ENCODE results near the gene NPAS3. TPM values are rescaled to one million over a fixed set of nuclear protein-coding genes. Genes with fewer than 3 reads are reported as not detected.

The NPAS3 gene
- total RNA-seq, 4 donors from 2014 or later = 0.51 to 15.2 (median 6.6) TPM

DNA sequence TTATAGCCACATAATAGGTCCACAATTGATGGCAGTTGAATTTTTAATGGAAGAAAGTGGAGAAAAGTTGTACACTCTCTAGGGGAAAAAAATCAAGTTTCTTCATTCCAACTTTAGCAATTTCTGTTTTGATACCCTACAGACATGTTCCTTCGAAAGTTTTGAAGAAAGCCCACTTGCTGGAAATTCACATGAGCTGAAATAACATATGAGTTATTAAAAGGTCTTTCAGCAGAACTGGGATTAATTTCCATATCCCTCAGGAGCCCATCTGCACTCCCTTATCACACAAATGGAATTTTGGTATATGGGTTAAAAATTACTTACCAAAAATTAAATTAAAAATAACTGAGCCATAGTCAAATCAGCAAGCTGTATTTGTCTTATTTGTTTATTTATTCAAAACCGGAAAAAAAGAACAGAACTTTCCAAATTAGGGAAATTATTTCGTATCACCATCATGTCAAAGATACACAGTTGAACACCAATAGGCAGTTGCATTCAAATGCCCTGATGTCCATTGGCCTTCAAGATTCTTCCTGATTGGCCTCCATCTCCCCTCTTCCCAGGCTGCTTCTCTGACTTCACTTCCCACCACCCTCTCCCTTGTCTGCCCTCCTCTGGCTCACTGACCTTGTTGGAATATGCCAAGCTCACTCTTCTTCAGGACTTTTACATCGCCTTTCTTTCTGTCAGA lies 566.7 kb downstream of the NPAS3 start:
- no peak for TF ChIP-seq POLR2A (IDR thresholded peaks at IDR 0.05)
- TF ChIP-seq, protein P1, sequence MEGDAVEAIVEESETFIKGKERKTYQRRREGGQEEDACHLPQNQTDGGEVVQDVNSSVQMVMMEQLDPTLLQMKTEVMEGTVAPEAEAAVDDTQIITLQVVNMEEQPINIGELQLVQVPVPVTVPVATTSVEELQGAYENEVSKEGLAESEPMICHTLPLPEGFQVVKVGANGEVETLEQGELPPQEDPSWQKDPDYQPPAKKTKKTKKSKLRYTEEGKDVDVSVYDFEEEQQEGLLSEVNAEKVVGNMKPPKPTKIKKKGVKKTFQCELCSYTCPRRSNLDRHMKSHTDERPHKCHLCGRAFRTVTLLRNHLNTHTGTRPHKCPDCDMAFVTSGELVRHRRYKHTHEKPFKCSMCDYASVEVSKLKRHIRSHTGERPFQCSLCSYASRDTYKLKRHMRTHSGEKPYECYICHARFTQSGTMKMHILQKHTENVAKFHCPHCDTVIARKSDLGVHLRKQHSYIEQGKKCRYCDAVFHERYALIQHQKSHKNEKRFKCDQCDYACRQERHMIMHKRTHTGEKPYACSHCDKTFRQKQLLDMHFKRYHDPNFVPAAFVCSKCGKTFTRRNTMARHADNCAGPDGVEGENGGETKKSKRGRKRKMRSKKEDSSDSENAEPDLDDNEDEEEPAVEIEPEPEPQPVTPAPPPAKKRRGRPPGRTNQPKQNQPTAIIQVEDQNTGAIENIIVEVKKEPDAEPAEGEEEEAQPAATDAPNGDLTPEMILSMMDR (IDR thresholded peaks at IDR 0.05) = no peak
- DNase-seq = no peak
- Histone ChIP-seq H3K36me3 (no peaks in the 10 kb centered on the region), H3K4me1 (no peaks in the 10 kb centered on the region), H3K27me3 (no peaks in the 10 kb centered on the region), H3K9me3 (no peaks in the 10 kb centered on the region), H3K4me3 (no peak overlapping the region), H3K27ac (no peak overlapping the region)
- intact Hi-C loops (cut with DNase I; ENCODE audit: low total_unique reads) = no loop called here

- no peaks in the 10 kb centered on the region for H3K36me3 ChIP-seq
- intact Hi-C loops (cut with DNase I; ENCODE audit: low total_unique reads) = no loop called here
- H3K9me3 ChIP-seq = no peaks in the 10 kb centered on the region
- no peaks in the 10 kb centered on the region for H3K27me3 ChIP-seq
- H3K4me3 ChIP-seq = no peak overlapping the region
- no peaks in the 10 kb centered on the region for H3K4me1 ChIP-seq
- no peak overlapping the region for H3K27ac ChIP-seq
- DNase-seq = no peak
- no peak for TF ChIP-seq POLR2A (IDR thresholded peaks at IDR 0.05)
- TF ChIP-seq, protein P1 (IDR thresholded peaks at IDR 0.05) = no peak
These were observed 567.3 kb downstream of the NPAS3 start for GRCh38 chr14:33505963-33506329.

GRCh38 chr14:33508126-33509062 lies 569.7 kb downstream of the NPAS3 start:
- intact Hi-C loops (cut with DNase I; ENCODE audit: low total_unique reads) = no loop called here
- H3K27ac ChIP-seq = no peak overlapping the region

GRCh38 chr14:33509454-33509853 lies 570.8 kb downstream of the NPAS3 start:
- Histone ChIP-seq H3K36me3 (no peaks in the 10 kb centered on the region), H3K27ac (no peak overlapping the region), H3K27me3 (no peaks in the 10 kb centered on the region), H3K4me1 (no peaks in the 10 kb centered on the region), H3K4me3 (no peak overlapping the region), H3K9me3 (no peaks in the 10 kb centered on the region)
- intact Hi-C loops (cut with DNase I; ENCODE audit: low total_unique reads) = no loop called here
- DNase-seq = no peak
- TF ChIP-seq POLR2A (IDR thresholded peaks at IDR 0.05) = no peak

More at GRCh38 chr14:33508126-33509062, 569.7 kb downstream of the NPAS3 start:
- no peaks in the 10 kb centered on the region for H3K9me3 ChIP-seq
- no peaks in the 10 kb centered on the region for H3K36me3 ChIP-seq
- H3K4me3 ChIP-seq = no peak overlapping the region
- no peak for DNase-seq
- TF ChIP-seq, protein P1 (IDR thresholded peaks at IDR 0.05) = no peak
- TF ChIP-seq POLR2A (IDR thresholded peaks at IDR 0.05) = no peak
- H3K27me3 ChIP-seq = no peaks in the 10 kb centered on the region
- no peaks in the 10 kb centered on the region for H3K4me1 ChIP-seq

DNA sequence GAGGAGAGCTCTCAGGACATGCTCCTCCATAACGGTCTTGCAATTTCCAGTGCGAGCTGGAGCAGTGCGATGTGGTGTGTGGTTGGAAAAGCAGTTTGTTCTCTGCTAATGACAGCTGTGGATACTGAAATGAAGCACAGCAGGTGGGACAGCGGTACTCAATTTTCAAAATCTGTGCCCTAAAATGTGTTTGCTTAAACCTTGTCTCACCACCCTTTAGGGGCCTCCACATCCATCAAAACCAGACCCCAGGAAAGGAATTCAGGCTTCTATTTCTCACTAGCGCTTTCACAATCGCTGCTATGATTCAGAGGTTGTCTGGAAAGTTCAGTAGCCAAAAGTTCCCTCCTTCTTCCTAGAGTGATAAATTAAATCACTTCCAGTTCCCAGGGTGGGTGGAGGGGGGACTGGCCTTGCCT lies 571.4 kb downstream of the NPAS3 start:
- Histone ChIP-seq H3K9me3 (no peaks in the 10 kb centered on the region), H3K4me1 (no peaks in the 10 kb centered on the region), H3K27ac (no peak overlapping the region), H3K4me3 (no peak overlapping the region), H3K27me3 (no peaks in the 10 kb centered on the region), H3K36me3 (no peaks in the 10 kb centered on the region)
- intact Hi-C loops (cut with DNase I; ENCODE audit: low total_unique reads) = no loop called here
- peak in 1 of 2 donors; percentile 18 for DNase-seq
- TF ChIP-seq, protein P1 (IDR thresholded peaks at IDR 0.05) = no peak
- no peak for TF ChIP-seq POLR2A (IDR thresholded peaks at IDR 0.05)

Data from uterus (tissue), 4 donors.